ENCODE measurements around the gene GMFB.

The GMFB gene

DNA sequence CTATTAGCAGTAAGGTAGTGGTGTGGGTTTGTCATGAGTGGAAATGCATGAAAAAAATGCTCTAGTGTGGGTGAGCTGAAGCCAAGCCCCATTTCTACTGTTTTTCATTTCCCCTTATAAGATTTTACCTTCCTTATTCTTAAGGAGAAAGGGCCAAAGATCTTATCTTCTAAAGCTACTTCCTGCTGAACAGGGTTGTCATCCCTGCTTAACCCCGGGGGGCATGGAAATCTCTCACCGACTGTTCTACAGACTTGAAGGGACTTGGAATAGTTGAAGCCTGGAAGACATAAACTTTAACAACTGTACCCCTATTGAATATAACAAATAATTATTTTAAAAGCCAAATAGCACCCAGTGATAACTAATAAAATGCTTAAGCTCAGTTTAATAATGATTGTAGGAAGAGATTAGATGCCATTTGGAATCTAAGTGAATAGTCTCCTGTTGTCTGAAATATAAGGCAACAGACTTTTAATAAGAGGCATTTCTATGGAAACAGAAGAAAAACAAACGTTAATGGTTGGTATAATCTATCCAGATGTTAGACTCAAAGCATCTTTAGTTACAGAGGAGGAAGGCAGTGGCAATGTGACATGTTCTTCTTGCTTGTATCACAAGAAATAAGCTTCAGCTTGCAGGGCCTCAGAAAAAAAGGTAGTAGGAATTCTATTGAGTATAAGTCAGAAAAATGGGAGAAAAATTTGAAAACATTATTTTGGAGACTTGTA lies 1.8 kb upstream of the GMFB start:
- DNase-seq (ENCODE audit: low spot score) = no peak

GRCh38 chr14:54489731-54490444 lies 1.1 kb upstream of the GMFB start:
- no peak for DNase-seq (ENCODE audit: low spot score)

- no peak for DNase-seq (ENCODE audit: low spot score)
These were observed 521 bp upstream of the GMFB start for GRCh38 chr14:54489318-54489683.

DNA sequence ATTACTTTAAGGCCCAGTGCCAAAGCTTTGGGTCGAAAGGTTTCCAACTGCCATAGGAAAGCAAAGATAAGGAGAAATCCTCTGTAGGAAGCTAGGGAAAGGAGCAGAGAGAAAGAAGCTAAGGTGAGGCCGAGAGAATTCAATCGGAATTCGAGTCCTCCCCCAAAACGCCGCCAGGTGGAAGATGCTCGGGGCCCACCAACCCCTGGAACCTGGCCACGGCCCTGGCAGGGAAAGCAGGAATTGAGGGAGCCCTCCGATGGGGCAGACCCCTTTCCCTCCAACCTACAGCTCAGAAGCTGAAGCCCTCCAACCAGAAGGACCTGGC lies 498 bp downstream of the GMFB start:
- no peak for DNase-seq (ENCODE audit: low spot score)

- DNase-seq (ENCODE audit: low spot score) = peak; percentile 56
These were observed 1.0 kb downstream of the GMFB start for GRCh38 chr14:54487771-54488170.

DNA sequence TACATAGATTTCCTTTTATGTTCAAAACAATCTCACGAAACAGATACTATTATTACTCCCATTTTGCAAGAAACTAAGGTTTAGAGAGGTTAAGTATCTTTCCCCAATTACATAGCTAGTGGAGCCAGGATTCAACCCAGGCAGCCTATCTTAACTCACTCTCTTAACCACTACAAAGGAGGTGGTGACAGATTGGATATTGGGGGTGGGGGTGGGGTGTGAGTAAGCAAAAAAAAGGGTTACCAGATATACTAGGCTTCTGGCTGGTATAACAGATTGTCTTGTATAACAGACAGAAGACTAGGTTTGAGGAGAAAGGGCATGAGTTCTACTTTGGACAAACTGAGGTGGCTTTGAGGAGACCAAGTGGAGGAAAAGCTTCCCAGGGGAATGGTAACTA lies 2.1 kb downstream of the GMFB start:
- no peak for DNase-seq (ENCODE audit: low spot score)

- no peak for DNase-seq (ENCODE audit: low spot score)
These were observed 4.9 kb downstream of the GMFB start for GRCh38 chr14:54483846-54484245.

DNA sequence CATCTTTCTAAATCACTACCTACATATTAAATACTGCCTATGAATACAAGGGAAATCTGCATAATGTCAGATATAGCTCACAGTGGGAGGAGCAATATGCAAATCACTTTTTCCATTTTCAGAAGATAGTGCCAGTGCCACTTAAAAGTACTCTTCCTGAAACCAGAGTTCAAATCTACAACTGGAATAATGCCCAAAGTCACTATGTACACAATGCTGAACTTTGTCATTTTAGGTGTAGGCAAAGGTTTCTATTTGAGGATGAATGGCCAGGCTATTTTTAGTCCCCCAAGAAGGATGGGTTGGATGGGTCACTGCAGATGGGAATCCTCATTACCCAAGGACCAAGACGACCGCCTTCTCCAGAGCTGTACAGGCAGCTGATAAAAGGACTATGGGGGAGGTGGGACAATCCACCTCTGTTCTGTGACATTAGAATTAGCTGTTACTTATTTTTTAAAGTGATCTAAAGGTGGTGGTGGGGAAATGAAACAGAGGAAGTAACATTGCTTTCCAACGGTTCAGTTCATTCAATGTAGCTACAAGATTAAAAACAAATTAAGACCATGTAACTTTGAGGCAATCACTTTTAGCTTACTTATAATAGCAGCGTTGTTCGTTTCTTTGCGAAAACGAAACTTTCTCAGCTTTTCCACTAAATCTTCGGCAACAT lies 5.6 kb downstream of the GMFB start:
- DNase-seq (ENCODE audit: low spot score) = no peak

- DNase-seq (ENCODE audit: low spot score) = no peak
These were observed 7.1 kb downstream of the GMFB start for GRCh38 chr14:54481695-54482094.

- no peak for DNase-seq (ENCODE audit: low spot score)
These were observed 7.8 kb downstream of the GMFB start for GRCh38 chr14:54480830-54481562.

GRCh38 chr14:54478636-54479215 lies 10.1 kb downstream of the GMFB start:
- no peak for DNase-seq (ENCODE audit: low spot score)

GRCh38 chr14:54475911-54476310 lies 12.9 kb downstream of the GMFB start:
- peak; percentile 18 for DNase-seq (ENCODE audit: low spot score)

DNA sequence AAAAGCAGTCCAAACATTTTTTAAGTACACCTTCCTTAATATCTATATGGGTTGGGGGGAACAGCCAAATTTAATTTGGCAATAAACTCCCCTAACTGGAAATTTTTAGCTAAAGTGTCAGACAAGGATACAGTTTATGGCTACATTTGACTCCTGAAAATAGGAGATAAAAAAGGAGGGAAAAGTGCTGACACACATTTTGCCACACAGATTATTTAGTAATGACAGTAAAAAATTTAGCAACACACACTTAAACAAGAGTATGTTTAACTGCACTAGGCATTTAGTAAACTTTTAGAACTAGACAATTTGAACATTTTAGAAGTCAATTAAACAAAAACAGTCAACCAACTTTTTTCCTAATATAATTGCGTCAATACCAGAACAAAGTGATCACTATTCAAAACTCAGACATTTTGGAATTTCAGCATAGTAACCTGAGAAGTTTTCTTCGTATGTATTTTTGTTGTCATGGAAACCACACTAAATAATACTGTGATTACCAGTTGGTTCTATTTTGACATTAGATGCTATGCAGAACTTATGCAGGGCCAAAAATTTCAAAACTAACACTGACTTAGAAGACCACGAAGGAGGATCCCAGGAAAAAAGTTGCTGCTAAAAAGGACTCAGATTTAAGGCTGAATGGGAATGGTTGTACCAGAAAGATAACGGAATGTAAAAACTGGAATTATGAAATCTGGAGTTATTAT lies 13.4 kb downstream of the GMFB start:
- no peak for DNase-seq (ENCODE audit: low spot score)

DNA sequence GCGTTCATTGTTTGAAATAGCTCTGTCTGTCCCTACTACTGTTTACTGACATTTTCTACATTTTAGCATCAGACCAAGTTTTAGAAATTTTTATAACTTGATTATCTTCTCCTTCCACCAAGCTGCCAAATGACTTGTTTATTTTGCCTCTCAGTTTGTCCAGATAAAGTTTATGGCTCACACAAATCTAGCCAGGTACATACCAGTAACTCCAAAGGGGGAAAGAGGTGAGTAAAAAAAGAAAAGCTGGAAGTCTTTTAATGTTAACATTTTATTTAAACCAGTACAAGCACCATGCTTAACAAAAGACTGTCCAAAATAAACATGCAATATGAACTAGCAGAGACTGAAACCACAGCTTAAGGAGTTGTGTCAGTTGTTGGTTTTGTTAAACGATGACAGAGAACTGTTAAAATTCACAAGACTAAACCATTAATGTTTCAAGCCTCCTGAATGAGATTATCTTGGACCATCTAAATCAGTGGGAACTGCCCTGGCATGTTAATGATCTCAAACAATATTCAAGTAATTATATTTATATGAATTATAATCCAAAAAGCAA lies 14.5 kb downstream of the GMFB start:
- no peak for DNase-seq (ENCODE audit: low spot score)

DNA sequence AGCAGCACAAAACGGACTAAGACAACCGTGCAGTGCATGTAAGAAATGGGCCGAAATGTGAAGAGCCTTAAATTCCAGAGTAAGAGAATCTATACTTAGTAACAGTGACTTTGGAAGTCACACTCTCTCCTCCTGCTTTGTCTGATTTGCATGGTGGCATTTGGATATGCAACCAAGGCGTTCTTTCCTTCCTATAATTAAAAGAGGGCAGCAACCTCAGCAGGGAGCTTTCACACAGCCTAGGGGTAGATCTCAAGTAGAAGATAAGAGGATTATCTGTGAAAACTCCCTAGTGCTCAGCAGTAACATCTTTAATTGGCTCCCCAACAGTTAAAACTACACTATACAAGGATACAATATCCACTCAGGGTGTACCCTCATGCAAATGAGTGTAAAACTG lies 16.5 kb downstream of the GMFB start:
- peak; percentile 22 for DNase-seq (ENCODE audit: low spot score)

GRCh38 chr14:54471641-54472040 lies 17.1 kb downstream of the GMFB start:
- DNase-seq (ENCODE audit: low spot score) = no peak

DNA sequence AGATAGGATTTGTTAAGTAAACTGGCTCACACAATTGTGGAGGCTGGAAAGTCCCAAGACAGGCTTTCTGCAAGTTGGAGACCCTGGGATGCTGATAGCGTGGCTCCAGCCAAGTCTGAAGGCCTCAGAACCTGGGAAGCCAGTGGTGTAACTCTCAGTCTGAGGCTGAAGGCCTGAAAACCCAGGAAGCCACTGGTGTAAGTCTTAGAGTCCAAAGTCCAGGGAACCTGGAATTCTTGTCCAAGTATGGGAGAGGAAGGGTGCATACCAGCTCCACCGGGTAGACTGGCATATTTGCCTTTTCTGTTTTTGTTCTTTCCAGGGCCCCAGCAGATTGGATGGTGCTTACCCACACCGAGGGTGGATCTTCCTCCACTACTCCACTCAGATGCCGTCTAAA lies 18.1 kb downstream of the GMFB start:
- DNase-seq (ENCODE audit: low spot score) = no peak

- DNase-seq (ENCODE audit: low spot score) = no peak
These were observed 21.5 kb downstream of the GMFB start for GRCh38 chr14:54467280-54467679.

DNA sequence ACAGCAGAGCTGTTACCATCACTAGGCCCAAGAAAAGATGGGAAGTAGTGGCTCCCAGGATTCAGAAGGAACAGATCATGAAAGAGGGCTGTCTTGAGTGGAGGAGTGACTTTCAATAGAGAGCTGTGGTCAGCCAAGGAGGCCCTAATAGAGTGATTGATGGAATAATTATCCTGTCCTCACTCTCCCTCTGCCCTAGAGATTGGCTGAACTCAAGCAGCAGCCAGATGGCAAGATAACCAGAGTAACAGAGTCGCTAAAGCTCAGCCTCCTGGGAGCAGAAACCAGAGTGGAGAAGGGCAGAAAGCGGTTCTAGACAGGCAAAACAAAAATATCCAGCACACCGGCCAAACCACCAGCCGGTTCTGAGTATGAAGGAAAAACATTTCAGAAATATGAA lies 23.1 kb downstream of the GMFB start:
- peak; percentile 69 for DNase-seq (ENCODE audit: low spot score)

GRCh38 chr14:54462048-54462447 lies 26.7 kb downstream of the GMFB start:
- DNase-seq (ENCODE audit: low spot score) = no peak

DNA sequence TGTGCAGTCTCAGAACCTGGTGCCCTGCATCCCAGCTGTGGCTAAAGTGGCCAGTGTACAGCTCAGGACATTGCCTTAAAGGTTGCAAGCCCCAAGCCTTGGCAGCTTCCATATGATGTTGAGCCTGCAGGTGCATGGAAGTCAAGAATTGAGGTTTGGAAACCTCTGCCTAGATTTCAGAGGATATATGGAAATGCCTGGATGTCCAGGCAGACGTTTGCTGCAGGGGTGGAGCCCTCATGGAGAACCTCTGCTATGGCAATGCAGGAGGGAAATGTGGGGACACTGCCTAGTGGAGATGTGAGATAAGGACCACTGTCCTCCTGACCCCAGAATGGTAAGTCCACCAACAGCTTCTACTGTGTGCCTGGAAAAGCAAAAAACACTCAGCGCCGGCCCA lies 29.7 kb downstream of the GMFB start:
- no peak for DNase-seq (ENCODE audit: low spot score)

Measured in cerebellar cortex (tissue), 1 donor.